Adipocyte (in vitro differentiated cells): ENCODE measurements around the gene ZNF197.
"Not testable (repeated sequence)": the region's sequence is repeated elsewhere in the genome, so short reads cannot be mapped to it uniquely, and the experiment has no call there.

Experiments used
- DNase-seq: peaks from one replicate; pipeline ENCODE4 v3.0.0-alpha.2; 2015; ENCODE audit warnings: low read depth
- H3K27me3 ChIP-seq: replicated peaks from 2 replicates; pipeline ENCODE4 v1.7.0; 2013; ENCODE audit warnings: mild to moderate bottlenecking, low read length, moderate library complexity; ENCODE audit not compliant: control insufficient read depth, insufficient read depth
- H3K36me3 ChIP-seq: 2 replicates; pipeline ENCODE4 v1.7.0; 2013; ENCODE audit warnings: low read length, mild to moderate bottlenecking, moderate library complexity; ENCODE audit not compliant: control insufficient read depth, insufficient read depth, severe bottlenecking
- H3K4me1 ChIP-seq: 2 replicates; pipeline ENCODE4 v1.7.0; 2013; ENCODE audit warnings: mild to moderate bottlenecking, low read length, moderate library complexity; ENCODE audit not compliant: control insufficient read depth, insufficient read depth
- H3K4me3 ChIP-seq: 2 replicates; pipeline ENCODE4 v1.7.0; 2013; ENCODE audit warnings: mild to moderate bottlenecking, low read length, moderate library complexity
- H3K9ac ChIP-seq: 2 replicates; pipeline ENCODE4 v1.7.0; 2013; ENCODE audit warnings: mild to moderate bottlenecking, low read length, moderate library complexity
- H3K9me3 ChIP-seq: 2 replicates; pipeline ENCODE4 v1.7.0; 2013; ENCODE audit warnings: mild to moderate bottlenecking, low read length, moderate library complexity; ENCODE audit not compliant: control insufficient read depth

ZNF197 gene

GRCh38 chr3:44624749-44625480, at the start of gene ZNF197:
TSS of gene ZNF197 (plus strand) at chr3:44625036. CDS start at chr3:44629155, 4,119 bp downstream.
- H3K27me3 ChIP-seq = no peaks in the 10 kb centered on the region

GRCh38 chr3:44576613-44577012, 48.2 kb upstream of the ZNF197 start:
- peaks cover 9% of the 10 kb centered on the region for H3K4me1 ChIP-seq
- H3K4me3 ChIP-seq = no peak overlapping the region
- no peaks in the 10 kb centered on the region for H3K27me3 ChIP-seq
- H3K9ac ChIP-seq = no peak overlapping the region
- peaks cover 5% of the 10 kb centered on the region for H3K36me3 ChIP-seq
- DNase-seq = no peak
- peaks cover 13% of the 10 kb centered on the region for H3K9me3 ChIP-seq

More at GRCh38 chr3:44624749-44625480, at the start of gene ZNF197:
- Histone ChIP-seq H3K4me3 (peak within 1 kb of the TSS; percentile 94), H3K9me3 (no peaks in the 10 kb centered on the region), H3K36me3 (peaks cover 14% of the 10 kb centered on the region), H3K4me1 (peaks cover 24% of the 10 kb centered on the region), H3K9ac (peak within 1 kb of the TSS; percentile 93)
- DNase-seq = peak; percentile 95

- not testable (repeated sequence) for H3K27me3 ChIP-seq, H3K4me1 ChIP-seq, H3K36me3 ChIP-seq, H3K9me3 ChIP-seq, H3K4me3 ChIP-seq, H3K9ac ChIP-seq, DNase-seq
Measured at GRCh38 chr3:44577354-44577952, 47.4 kb upstream of the ZNF197 start.

GRCh38 chr3:44578316-44578715, 46.5 kb upstream of the ZNF197 start:
- H3K27me3 ChIP-seq, DNase-seq, H3K9me3 ChIP-seq, H3K9ac ChIP-seq, H3K4me3 ChIP-seq, H3K36me3 ChIP-seq, H3K4me1 ChIP-seq: not testable (repeated sequence)

GRCh38 chr3:44578924-44579515, 45.8 kb upstream of the ZNF197 start:
- H3K9me3 ChIP-seq, H3K4me1 ChIP-seq, H3K27me3 ChIP-seq, H3K4me3 ChIP-seq, H3K36me3 ChIP-seq, DNase-seq, H3K9ac ChIP-seq: not testable (repeated sequence)

- not testable (repeated sequence) for H3K9ac ChIP-seq, DNase-seq, H3K4me3 ChIP-seq, H3K36me3 ChIP-seq, H3K27me3 ChIP-seq, H3K9me3 ChIP-seq
- peaks cover 15% of the 10 kb centered on the region for H3K4me1 ChIP-seq
Measured at GRCh38 chr3:44579749-44580148, 45.1 kb upstream of the ZNF197 start.

- DNase-seq, H3K4me3 ChIP-seq, H3K36me3 ChIP-seq, H3K9me3 ChIP-seq, H3K27me3 ChIP-seq, H3K9ac ChIP-seq: not testable (repeated sequence)
- H3K4me1 ChIP-seq = peaks cover 24% of the 10 kb centered on the region
Measured at GRCh38 chr3:44580971-44581370, 43.9 kb upstream of the ZNF197 start.

GRCh38 chr3:44584646-44585501, 40.0 kb upstream of the ZNF197 start, which contains the start of gene ZNF660:
TSS of gene ZNF660 (plus strand) at chr3:44584964. CDS start at chr3:44594194, 9,230 bp downstream.
- DNase-seq = peak; percentile 53
- Histone ChIP-seq H3K36me3 (peaks cover 17% of the 10 kb centered on the region), H3K9ac (peak within 1 kb of the TSS; percentile 85), H3K9me3 (no peaks in the 10 kb centered on the region), H3K4me3 (peak within 1 kb of the TSS; percentile 87), H3K27me3 (no peaks in the 10 kb centered on the region), H3K4me1 (peaks cover 16% of the 10 kb centered on the region)

- Histone ChIP-seq H3K9ac (no peak overlapping the region), H3K36me3 (peaks cover 31% of the 10 kb centered on the region), H3K9me3 (peaks cover 39% of the 10 kb centered on the region), H3K4me3 (no peak overlapping the region), H3K27me3 (no peaks in the 10 kb centered on the region), H3K4me1 (no peaks in the 10 kb centered on the region)
- DNase-seq = peak; percentile 44
Measured at GRCh38 chr3:44596621-44597020, 28.2 kb upstream of the ZNF197 start.

- DNase-seq = no peak
- Histone ChIP-seq H3K27me3 (no peaks in the 10 kb centered on the region), H3K9me3 (peaks cover 3% of the 10 kb centered on the region), H3K4me3 (no peak overlapping the region), H3K36me3 (no peaks in the 10 kb centered on the region), H3K9ac (no peak overlapping the region), H3K4me1 (no peaks in the 10 kb centered on the region)
Measured at GRCh38 chr3:44601749-44602148, 23.1 kb upstream of the ZNF197 start.

GRCh38 chr3:44612678-44613077, 12.2 kb upstream of the ZNF197 start:
- Histone ChIP-seq H3K9me3 (peaks cover 3% of the 10 kb centered on the region), H3K36me3 (no peaks in the 10 kb centered on the region), H3K9ac (no peak overlapping the region)

More at GRCh38 chr3:44612678-44613077, 12.2 kb upstream of the ZNF197 start:
- H3K4me3 ChIP-seq = no peak overlapping the region
- no peaks in the 10 kb centered on the region for H3K4me1 ChIP-seq
- no peaks in the 10 kb centered on the region for H3K27me3 ChIP-seq
- no peak for DNase-seq
